ENCODE results near the gene NPIPA8.
"Not testable (repeated sequence)": the region's sequence is repeated elsewhere in the genome, so short reads cannot be mapped to it uniquely, and the experiment has no call there.

- TF ChIP-seq EP300, POLR2AphosphoS5, CTCF (IDR thresholded peaks at IDR 0.05): not testable (repeated sequence)
These were observed 50.2 kb downstream of the NPIPA8 start for GRCh38 chr16:18286342-18286741.
